Choroid plexus epithelial cell (primary cell): ENCODE measurements around the gene KLF4.
A peak's percentile ranks its signal among the peaks of the same experiment; 100 is the strongest.

ENCODE experiments used
- DNase-seq: peaks from one replicate; pipeline ENCODE4 v3.0.0-alpha.2; 2010; ENCODE audit warnings: low read depth
- H3K4me3 ChIP-seq: 2 replicates; pipeline ENCODE4 v1.5.1; 2011; ENCODE audit warnings: low read depth, mild to moderate bottlenecking, control low read depth, low read length, moderate library complexity
- CTCF ChIP-seq: conservative IDR thresholded peaks from 2 replicates; pipeline ENCODE4 v1.5.1; 2011; ENCODE audit warnings: low read depth, mild to moderate bottlenecking, control low read depth, inconsistent platforms, low read length, moderate library complexity

KLF4 gene

DNA sequence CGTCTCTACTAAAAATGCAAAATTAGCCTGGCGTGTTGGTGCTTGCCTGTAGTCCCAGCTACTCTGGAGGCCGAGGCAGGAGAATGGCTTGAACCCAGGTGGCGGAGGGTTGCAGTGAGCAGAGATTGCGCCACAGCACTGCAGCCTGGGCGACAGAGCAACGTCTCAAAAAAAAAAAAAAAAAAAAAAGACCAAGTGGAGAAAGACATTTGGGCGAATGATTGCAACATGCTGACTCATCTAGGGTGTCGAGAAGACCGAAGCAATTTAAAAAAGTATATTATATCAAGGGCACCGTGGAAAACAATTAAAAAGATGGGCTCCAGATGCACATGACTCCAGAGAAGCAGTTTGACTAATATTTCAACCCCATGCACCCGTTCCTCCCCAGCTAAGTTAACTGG lies 9.2 kb downstream of the KLF4 start:
- DNase-seq: peak; percentile 72
- TF ChIP-seq CTCF: no peak
- H3K4me3 ChIP-seq: peak overlapping the region; percentile 11

GRCh38 chr9:107478805-107479204 lies 10.8 kb downstream of the KLF4 start:
- no peak overlapping the region for H3K4me3 ChIP-seq
- no peak for DNase-seq
- no peak for TF ChIP-seq CTCF

DNA sequence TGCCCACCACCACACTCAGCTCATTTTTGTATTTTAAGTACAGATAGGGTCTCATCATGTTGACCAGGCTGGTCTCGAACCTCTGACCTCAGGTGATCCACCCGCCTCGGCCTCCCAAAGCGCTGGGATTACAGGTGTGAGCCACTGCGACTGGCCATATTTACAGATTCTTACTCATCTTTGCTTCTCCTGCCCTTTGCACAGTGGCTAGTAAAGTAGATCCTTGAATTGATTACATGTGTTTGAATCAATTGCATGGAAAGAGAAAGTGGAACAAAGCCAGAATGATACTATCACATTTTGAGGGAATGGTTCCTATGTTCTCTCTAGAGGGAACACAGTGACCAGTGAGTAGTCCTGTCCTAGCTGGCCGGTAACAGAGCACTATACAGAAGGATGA lies 15.4 kb downstream of the KLF4 start:
- no peak for TF ChIP-seq CTCF
- DNase-seq: no peak
- H3K4me3 ChIP-seq: no peak overlapping the region

GRCh38 chr9:107472581-107473340 lies 16.8 kb downstream of the KLF4 start:
- no peak for TF ChIP-seq CTCF
- H3K4me3 ChIP-seq: no peak overlapping the region
- no peak for DNase-seq

GRCh38 chr9:107471552-107471951 lies 18.0 kb downstream of the KLF4 start:
- DNase-seq: peak; percentile 31
- TF ChIP-seq CTCF: no peak
- H3K4me3 ChIP-seq: no peak overlapping the region

- no peak for DNase-seq
- no peak for TF ChIP-seq CTCF
These were observed 22.2 kb downstream of the KLF4 start for GRCh38 chr9:107467416-107467815.

GRCh38 chr9:107466826-107467225 lies 22.7 kb downstream of the KLF4 start:
- DNase-seq: no peak
- TF ChIP-seq CTCF: no peak
- H3K4me3 ChIP-seq: no peak overlapping the region

More at GRCh38 chr9:107467416-107467815, 22.2 kb downstream of the KLF4 start:
- no peak overlapping the region for H3K4me3 ChIP-seq
